Measurements from ENCODE around the gene TROAP.
A peak's percentile ranks its signal among the peaks of the same experiment; 100 is the strongest.
"Not testable (repeated sequence)": the region's sequence is repeated elsewhere in the genome, so short reads cannot be mapped to it uniquely, and the experiment has no call there.

TROAP gene

DNA sequence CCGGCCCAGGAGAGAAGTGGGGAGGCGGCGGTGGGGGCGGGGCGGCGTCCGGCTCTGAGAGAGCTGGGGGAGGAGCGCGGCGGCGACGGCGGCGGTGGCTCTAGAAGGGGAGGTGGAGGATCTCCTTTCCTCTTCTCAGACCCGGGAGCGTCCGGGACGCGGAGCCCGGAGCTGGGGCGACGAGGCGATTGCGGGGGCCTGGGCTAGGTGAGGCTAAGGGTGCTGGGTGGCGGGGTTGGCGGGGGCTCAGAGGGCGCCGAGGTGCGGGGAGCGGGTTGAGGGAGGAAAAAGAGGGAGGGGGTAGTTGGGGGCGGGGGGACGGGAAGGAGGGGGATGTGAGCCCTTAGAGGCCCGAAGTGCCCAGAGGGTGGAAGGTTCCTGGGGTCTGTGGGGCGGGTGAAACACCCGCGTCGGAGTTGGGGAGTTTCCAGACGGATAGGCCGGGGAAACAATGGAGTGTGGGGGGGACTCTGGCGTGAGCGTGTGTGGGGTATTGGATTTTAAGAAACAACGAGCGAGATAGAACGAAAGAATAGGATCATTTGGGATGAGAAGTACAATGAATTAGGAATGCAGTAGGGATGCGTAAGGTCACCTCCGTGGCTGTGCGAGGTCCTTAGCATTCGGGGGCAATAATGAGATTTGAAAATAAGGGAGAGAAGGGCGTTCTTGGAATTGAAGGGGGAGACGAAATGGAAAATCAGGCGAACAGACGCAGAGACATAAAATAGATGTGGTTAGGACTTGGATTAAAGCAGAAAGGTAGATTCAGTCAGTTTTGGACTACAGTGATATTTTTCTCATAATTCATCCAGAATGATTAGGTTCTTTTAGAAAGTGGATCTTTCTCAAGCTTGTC lies 44.6 kb downstream of the TROAP start, which contains the start of gene SPATS2:
TSS of gene SPATS2 (plus strand) at position 82 of the 859 bp plus-strand sequence. CDS start 93,551 bp downstream, outside the sequence.
- peak; percentile 52 for DNase-seq (ENCODE audit: low spot score)

DNA sequence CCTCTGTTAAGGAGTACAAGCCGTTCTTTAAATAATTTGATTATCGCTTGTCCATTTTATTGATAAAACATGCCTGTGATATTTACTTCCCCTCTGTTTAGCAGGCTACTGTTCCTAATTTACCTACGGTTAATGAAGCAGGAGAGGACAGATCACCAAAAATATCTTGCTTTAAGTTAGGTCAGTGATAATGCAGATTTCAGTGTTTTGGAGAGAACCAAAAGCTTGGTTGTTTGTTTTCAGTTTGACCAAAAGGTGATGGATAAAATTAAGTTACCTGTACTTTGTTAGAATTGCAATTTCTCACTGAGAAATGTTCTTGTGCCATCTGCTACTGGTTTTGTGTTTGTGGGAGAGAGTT lies 45.2 kb downstream of the TROAP start:
- DNase-seq (ENCODE audit: low spot score): no peak

DNA sequence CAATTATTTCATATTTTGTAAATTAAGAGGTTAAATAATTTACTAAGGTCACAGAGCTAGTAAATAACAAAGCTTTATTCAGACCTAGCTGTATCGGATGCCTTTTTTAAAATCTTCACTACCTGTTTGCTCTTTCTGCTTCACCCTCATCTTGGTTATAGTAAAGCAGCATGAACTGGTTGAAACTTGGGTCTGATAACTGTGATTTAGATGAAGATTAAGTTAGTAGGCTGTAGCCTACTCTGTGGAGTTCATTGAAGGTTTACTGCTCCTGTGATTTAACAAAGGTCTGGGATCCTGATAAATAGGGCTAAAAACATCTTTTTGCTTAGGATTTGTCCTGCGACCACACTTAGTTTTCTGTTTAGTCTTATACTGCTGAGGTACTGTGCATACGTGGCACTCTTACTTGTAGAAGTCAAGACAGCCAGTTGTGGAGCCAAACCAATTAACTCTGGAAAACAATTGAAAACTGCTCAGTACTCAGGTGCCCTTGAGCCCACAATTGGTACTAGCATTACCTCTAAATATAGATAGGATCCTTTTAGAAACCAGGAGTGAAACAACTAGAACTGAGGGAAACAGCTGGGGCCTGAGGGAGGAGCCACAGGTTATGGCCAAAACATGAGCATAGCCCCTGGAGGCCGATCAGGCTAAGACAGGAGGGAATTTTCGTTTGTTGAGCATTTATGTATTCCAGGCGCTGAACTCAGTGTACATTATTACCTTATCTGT lies 46.5 kb downstream of the TROAP start:
- peak; percentile 33 for DNase-seq (ENCODE audit: low spot score)

DNA sequence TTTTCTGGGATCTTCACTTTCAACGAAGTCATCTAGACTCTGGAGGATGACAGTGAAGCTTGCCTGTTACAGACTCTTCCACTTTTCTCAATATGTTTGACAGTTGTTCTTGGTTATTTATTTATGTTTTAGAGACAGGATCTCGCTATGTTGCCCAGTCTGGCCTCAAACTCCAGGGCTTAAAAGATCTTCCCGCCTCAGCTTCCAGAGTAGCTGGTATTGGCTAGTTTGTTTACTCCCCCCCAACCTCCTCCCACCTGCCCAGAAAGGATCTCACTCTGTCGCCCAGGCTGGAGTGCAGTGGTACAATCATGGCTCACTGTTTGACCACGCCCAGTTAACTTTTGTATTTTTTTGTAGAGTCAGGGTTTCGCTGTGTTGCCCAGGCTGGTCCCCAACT lies 47.5 kb downstream of the TROAP start:
- DNase-seq (ENCODE audit: low spot score): no peak

DNA sequence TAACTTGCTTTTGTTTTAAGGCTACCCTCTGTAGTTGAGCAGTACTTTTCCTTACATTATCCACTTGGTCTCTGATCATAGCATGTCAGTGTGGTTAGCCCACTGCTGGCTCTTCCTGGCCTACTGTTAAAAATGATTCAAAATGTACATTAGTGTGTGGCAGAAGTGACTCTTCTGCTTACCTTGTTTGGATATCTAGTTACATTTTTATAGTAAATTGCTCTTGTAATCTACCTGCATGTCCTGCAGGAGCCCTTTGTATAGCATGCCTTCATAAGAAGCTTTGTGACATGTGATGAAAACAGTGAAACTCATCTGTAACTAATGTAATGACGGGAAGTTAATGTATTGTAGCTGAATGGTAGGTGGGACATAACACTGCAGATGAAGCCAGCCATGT lies 52.4 kb downstream of the TROAP start:
- DNase-seq (ENCODE audit: low spot score): no peak

DNA sequence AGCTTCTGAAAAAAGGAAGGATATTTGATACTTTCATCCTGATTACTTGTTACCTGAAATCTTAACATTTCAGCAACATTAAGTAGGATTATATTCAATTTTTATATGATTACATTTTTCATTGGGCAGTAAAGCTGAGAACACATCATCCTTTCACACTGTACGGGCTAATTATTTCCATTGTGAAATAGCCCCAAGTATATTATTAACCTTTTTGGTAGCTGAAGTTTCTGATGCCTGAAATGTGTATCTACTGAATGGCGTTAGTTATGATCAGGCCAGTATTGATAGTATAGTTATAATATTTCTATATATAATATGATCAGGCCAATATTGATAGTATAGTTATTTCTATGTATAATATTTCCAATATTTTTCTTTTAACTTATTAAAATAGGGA lies 54.3 kb downstream of the TROAP start:
- no peak for DNase-seq (ENCODE audit: low spot score)

DNA sequence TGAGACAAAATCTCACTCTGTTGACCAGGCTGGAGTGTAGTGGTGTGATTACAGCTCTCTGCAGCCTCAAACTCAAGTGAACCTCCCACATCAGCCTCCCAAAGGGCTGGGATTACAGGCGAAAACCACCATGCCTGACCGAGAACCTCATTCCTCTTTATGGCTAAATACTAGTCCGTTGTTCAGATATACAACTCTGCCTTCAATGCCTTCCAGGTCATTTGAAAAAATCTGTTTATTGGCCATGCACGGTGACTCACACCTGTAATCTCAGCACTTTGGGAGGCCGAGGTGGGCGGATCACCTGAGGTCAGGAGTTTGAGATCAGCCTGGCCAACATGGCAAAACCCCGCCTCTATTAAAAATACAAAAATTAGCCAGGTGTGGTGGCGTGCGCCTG lies 57.1 kb downstream of the TROAP start:
- DNase-seq (ENCODE audit: low spot score): not testable (repeated sequence)

Data from cerebellar cortex (tissue), 1 donor.